ENCODE data around the gene CFAP90. TPM values are rescaled to one million over a fixed set of nuclear protein-coding genes. Genes with fewer than 3 reads are reported as not detected.

Gene CFAP90
- total and polyA plus RNA-seq, 5 donors, result 0.05 to 0.33 (median 0.16) TPM; not detected in 1

DNA sequence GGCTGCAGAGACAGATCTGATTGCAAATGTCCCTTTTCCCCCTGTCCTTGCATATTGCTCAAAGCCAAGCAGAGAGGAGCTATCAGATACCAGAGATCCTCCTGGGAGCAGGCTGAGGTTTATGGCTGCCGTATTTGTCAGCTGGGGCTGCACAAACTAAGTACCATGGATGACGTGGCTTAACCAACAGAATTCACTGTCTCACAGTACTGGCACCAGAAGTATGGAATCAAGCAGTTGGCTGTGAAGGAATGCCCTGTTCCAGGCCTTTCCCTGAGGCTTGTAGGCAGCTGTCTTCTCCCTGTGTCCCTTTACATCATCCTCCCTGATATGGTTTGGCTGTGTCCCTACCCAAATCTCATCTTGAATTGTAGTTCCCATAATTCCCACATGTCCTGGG lies 2.6 kb downstream of the CFAP90 start:
- DNase-seq, result no peak
- peaks cover 2% of the 10 kb centered on the region for H3K4me1 ChIP-seq (ENCODE audit: control insufficient read depth, insufficient read depth, low read length)
- H3K4me3 ChIP-seq (ENCODE audit: low read length), result no peak overlapping the region
- 56% methylated on average over 2 of the region's 2 CpGs for WGBS
- intact Hi-C loops (cut with DNase I), result no loop called here
- H3K27me3 ChIP-seq (ENCODE audit: control insufficient read depth, insufficient read depth), result no peaks in the 10 kb centered on the region
- no peak overlapping the region for H3K27ac ChIP-seq (ENCODE audit: low read length)
- no peaks in the 10 kb centered on the region for H3K9me3 ChIP-seq (ENCODE audit: control insufficient read depth, low read length)
- no peak for ATAC-seq

- DNase-seq (no peak), ATAC-seq (no peak)
- Histone ChIP-seq H3K27ac (ENCODE audit: low read length) (no peak overlapping the region), H3K4me3 (ENCODE audit: low read length) (no peak overlapping the region), H3K27me3 (ENCODE audit: control insufficient read depth, insufficient read depth) (no peaks in the 10 kb centered on the region), H3K4me1 (ENCODE audit: control insufficient read depth, insufficient read depth, low read length) (no peaks in the 10 kb centered on the region), H3K9me3 (ENCODE audit: control insufficient read depth, low read length) (no peaks in the 10 kb centered on the region)
- WGBS, result 86% methylated on average over 5 of the region's 5 CpGs
- intact Hi-C loops (cut with DNase I), result no loop called here
These were observed 4.6 kb downstream of the CFAP90 start for GRCh38 chr5:7846327-7846726.

DNA sequence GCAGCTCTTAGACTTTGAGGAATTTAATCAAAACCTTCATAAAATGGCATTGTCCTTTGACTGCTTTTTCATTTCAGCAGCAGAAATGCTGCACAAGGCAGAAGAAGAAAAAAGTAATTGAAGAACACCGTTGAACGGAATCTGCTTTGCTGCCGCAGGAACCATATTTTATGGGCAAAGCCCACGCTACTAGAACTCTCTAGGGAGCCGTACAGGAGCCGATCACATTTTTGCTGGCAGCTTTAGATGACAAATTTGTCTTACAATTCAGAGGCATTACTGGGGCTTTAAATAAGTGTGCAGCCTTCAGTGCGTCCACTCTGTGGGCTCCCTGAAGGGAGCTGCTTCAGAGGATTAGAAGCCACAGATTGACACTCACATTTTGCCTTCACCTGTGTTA lies 5.4 kb downstream of the CFAP90 start:
- ATAC-seq (no peak), DNase-seq (no peak)
- intact Hi-C loops (cut with DNase I), result no loop called here
- Histone ChIP-seq H3K4me1 (ENCODE audit: control insufficient read depth, insufficient read depth, low read length) (no peaks in the 10 kb centered on the region), H3K4me3 (ENCODE audit: low read length) (no peak overlapping the region), H3K9me3 (ENCODE audit: control insufficient read depth, low read length) (no peaks in the 10 kb centered on the region), H3K27ac (ENCODE audit: low read length) (no peak overlapping the region), H3K27me3 (ENCODE audit: control insufficient read depth, insufficient read depth) (no peaks in the 10 kb centered on the region)
- 79% methylated on average over 7 of the region's 7 CpGs for WGBS

DNA sequence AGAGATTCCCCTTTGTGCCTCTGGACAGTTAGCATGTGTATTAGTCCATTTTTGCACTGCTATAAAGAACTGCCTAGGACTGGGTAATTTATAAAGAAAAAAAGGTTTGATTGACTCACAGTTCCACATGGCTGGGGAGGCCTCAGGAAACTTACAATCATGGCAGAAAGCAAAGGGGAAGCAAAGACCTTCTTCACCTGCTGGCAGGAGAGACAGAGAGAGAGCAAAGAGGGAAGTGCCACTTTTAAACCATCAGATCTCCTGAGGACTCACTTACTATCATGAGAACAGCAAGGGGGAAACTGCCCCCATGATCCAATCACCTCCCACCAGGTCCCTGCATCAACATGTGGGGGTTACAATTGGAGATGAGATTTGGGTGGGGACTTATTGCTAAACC lies 6.0 kb downstream of the CFAP90 start:
- Histone ChIP-seq H3K9me3 (ENCODE audit: control insufficient read depth, low read length) (no peaks in the 10 kb centered on the region), H3K4me1 (ENCODE audit: control insufficient read depth, insufficient read depth, low read length) (no peaks in the 10 kb centered on the region), H3K4me3 (ENCODE audit: low read length) (no peak overlapping the region), H3K27me3 (ENCODE audit: control insufficient read depth, insufficient read depth) (no peaks in the 10 kb centered on the region), H3K27ac (ENCODE audit: low read length) (no peak overlapping the region)
- DNase-seq (no peak), ATAC-seq (no peak)
- intact Hi-C loops (cut with DNase I), result no loop called here

GRCh38 chr5:7842531-7842930 lies 8.4 kb downstream of the CFAP90 start:
- Histone ChIP-seq H3K9me3 (ENCODE audit: control insufficient read depth, low read length) (no peaks in the 10 kb centered on the region), H3K4me3 (ENCODE audit: low read length) (no peak overlapping the region), H3K4me1 (ENCODE audit: control insufficient read depth, insufficient read depth, low read length) (no peaks in the 10 kb centered on the region), H3K27me3 (ENCODE audit: control insufficient read depth, insufficient read depth) (no peaks in the 10 kb centered on the region), H3K27ac (ENCODE audit: low read length) (no peak overlapping the region)
- WGBS, result 72% methylated on average over 2 of the region's 2 CpGs
- intact Hi-C loops (cut with DNase I), result no loop called here
- ATAC-seq, result no peak
- no peak for DNase-seq

DNA sequence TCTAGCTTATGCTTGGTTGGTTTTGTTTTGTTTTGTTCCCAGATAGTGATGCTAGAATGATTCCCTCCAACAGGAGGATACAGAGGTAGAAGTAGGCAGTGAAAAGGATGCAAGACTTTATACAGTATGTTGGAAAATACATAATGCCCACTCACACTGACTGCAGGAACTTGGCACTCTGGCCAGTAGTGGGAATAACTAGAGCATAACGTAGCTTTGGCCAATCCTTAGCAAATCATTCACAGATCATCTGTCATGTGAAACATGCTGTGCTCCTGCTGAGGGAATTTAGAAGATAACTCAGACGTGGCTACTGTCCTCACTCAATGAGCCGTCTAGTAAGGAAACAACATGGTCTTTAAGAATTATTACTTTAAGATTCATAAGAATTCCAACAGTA lies 13.5 kb downstream of the CFAP90 start:
- no peaks in the 10 kb centered on the region for H3K9me3 ChIP-seq (ENCODE audit: control insufficient read depth, low read length)
- WGBS, result 36% methylated on average over 3 of the region's 3 CpGs
- ATAC-seq, result no peak
- H3K4me3 ChIP-seq (ENCODE audit: low read length), result no peak overlapping the region
- DNase-seq, result no peak
- no peaks in the 10 kb centered on the region for H3K4me1 ChIP-seq (ENCODE audit: control insufficient read depth, insufficient read depth, low read length)
- intact Hi-C loops (cut with DNase I), result no loop called here
- no peaks in the 10 kb centered on the region for H3K27me3 ChIP-seq (ENCODE audit: control insufficient read depth, insufficient read depth)
- no peak overlapping the region for H3K27ac ChIP-seq (ENCODE audit: low read length)

DNA sequence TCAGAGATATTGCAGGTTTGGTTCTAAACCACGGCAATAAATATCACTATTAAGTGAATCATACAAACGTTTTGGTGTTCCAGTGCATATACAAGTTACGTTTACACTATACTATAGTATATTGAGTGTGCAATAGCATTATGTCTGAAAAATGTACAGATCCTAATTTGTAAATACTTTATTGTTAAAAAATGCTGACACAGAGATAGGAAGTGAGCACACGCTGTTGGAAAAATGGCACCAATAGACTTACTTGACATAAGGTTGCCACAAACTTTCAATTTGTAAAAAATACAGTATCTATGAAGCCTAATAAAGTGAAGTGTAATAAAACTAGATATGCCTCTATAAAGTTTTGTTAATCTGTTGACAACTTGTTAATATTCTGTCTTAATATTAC lies 16.0 kb downstream of the CFAP90 start:
- DNase-seq, result no peak
- no peak for ATAC-seq
- WGBS, result 82% methylated on average over 4 of the region's 4 CpGs
- H3K27ac ChIP-seq (ENCODE audit: low read length), result no peak overlapping the region
- intact Hi-C loops (cut with DNase I), result no loop called here
- H3K4me3 ChIP-seq (ENCODE audit: low read length), result no peak overlapping the region
- no peaks in the 10 kb centered on the region for H3K27me3 ChIP-seq (ENCODE audit: control insufficient read depth, insufficient read depth)
- no peaks in the 10 kb centered on the region for H3K4me1 ChIP-seq (ENCODE audit: control insufficient read depth, insufficient read depth, low read length)
- no peaks in the 10 kb centered on the region for H3K9me3 ChIP-seq (ENCODE audit: control insufficient read depth, low read length)

- ATAC-seq (peak; percentile 82 to 87), DNase-seq (peak; percentile 34 to 69 (median 65))
- intact Hi-C loops (cut with DNase I), result no loop called here
- H3K9me3 ChIP-seq (ENCODE audit: control insufficient read depth, low read length), result no peaks in the 10 kb centered on the region
- WGBS, result 53% methylated on average over 10 of the region's 10 CpGs
- no peaks in the 10 kb centered on the region for H3K4me1 ChIP-seq (ENCODE audit: control insufficient read depth, insufficient read depth, low read length)
- H3K4me3 ChIP-seq (ENCODE audit: low read length), result no peak overlapping the region
- no peaks in the 10 kb centered on the region for H3K27me3 ChIP-seq (ENCODE audit: control insufficient read depth, insufficient read depth)
- H3K27ac ChIP-seq (ENCODE audit: low read length), result no peak overlapping the region
These were observed 22.7 kb downstream of the CFAP90 start for GRCh38 chr5:7828269-7828668.

DNA sequence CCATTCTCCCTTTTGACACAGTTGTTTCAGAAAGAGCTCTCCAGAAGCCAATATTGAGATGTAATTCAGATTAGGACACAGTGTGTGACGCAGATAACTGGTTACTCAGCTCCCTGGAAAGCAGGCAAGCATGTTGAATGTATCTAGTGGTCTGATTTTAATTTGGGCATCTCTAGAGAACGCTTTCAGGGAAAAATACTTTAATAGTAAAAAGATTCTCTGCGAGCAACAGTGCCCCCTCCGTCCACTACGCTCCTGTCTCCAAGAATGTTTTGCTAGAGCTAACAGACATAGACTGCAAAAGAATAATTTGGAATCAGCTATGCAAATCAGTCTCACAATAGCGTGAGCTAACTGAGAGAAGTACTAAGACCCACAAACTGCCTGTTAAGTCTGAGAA lies 23.3 kb downstream of the CFAP90 start:
- H3K27me3 ChIP-seq (ENCODE audit: control insufficient read depth, insufficient read depth), result no peaks in the 10 kb centered on the region
- H3K4me1 ChIP-seq (ENCODE audit: control insufficient read depth, insufficient read depth, low read length), result no peaks in the 10 kb centered on the region
- DNase-seq (no peak), ATAC-seq (peak; percentile 28 to 62)
- intact Hi-C loops (cut with DNase I), result no loop called here
- 54% methylated on average over 6 of the region's 6 CpGs for WGBS
- no peak overlapping the region for H3K4me3 ChIP-seq (ENCODE audit: low read length)
- no peaks in the 10 kb centered on the region for H3K9me3 ChIP-seq (ENCODE audit: control insufficient read depth, low read length)
- no peak overlapping the region for H3K27ac ChIP-seq (ENCODE audit: low read length)

DNA sequence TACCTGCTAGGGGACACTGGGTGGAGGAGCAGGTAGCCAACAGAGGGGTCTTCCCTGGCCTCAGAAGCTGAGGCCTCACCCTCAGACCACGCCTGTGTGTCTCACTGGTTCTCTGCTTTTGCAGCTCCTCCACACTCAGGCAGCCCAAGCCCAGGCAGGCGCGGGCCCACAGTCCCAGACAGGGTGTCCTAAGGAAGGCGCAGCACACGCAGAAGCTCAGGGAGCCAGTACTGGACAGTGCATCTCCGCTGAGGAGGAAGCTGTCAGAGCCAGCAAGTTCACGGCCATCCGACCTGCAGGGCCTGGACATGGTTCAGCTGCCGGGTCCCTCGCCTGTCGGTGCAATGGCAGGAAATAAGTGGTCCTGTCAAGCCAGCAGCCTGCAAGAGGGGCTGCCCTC lies 25.3 kb downstream of the CFAP90 start:
- H3K27me3 ChIP-seq (ENCODE audit: control insufficient read depth, insufficient read depth), result no peaks in the 10 kb centered on the region
- 87% methylated on average over 11 of the region's 11 CpGs for WGBS
- intact Hi-C loops (cut with DNase I), result no loop called here

GRCh38 chr5:7824995-7825394 lies 25.9 kb downstream of the CFAP90 start:
- ATAC-seq (no peak), DNase-seq (no peak)
- no peak overlapping the region for H3K4me3 ChIP-seq (ENCODE audit: low read length)
- H3K9me3 ChIP-seq (ENCODE audit: control insufficient read depth, low read length), result peaks cover 2% of the 10 kb centered on the region
- no peak overlapping the region for H3K27ac ChIP-seq (ENCODE audit: low read length)
- no peaks in the 10 kb centered on the region for H3K27me3 ChIP-seq (ENCODE audit: control insufficient read depth, insufficient read depth)
- no peaks in the 10 kb centered on the region for H3K4me1 ChIP-seq (ENCODE audit: control insufficient read depth, insufficient read depth, low read length)
- WGBS, result 94% methylated on average over 18 of the region's 18 CpGs
- intact Hi-C loops (cut with DNase I), result no loop called here

More for the DNA sequence above, 25.3 kb downstream of the CFAP90 start:
- peaks cover 2% of the 10 kb centered on the region for H3K9me3 ChIP-seq (ENCODE audit: control insufficient read depth, low read length)
- no peak for ATAC-seq
- peak in 1 of 3 donors; percentile 37 for DNase-seq
- H3K4me1 ChIP-seq (ENCODE audit: control insufficient read depth, insufficient read depth, low read length), result no peaks in the 10 kb centered on the region
- H3K4me3 ChIP-seq (ENCODE audit: low read length), result no peak overlapping the region
- H3K27ac ChIP-seq (ENCODE audit: low read length), result no peak overlapping the region

GRCh38 chr5:7823594-7823993 lies 27.3 kb downstream of the CFAP90 start:
- no peak for ATAC-seq
- no peak overlapping the region for H3K27ac ChIP-seq (ENCODE audit: low read length)

More at GRCh38 chr5:7823594-7823993, 27.3 kb downstream of the CFAP90 start:
- no peaks in the 10 kb centered on the region for H3K27me3 ChIP-seq (ENCODE audit: control insufficient read depth, insufficient read depth)
- no peak overlapping the region for H3K4me3 ChIP-seq (ENCODE audit: low read length)
- no peaks in the 10 kb centered on the region for H3K4me1 ChIP-seq (ENCODE audit: control insufficient read depth, insufficient read depth, low read length)
- WGBS, result 80% methylated on average over 8 of the region's 8 CpGs
- H3K9me3 ChIP-seq (ENCODE audit: control insufficient read depth, low read length), result peaks cover 2% of the 10 kb centered on the region
- intact Hi-C loops (cut with DNase I), result no loop called here
- DNase-seq, result no peak
